ENCODE data around the gene C21orf91. TPM values are rescaled to one million over a fixed set of nuclear protein-coding genes. Genes with fewer than 3 reads are reported as not detected.

C21orf91 gene
- total and polyA plus RNA-seq, 4 donors, result 1.8 to 7.2 (median 4.4) TPM

DNA sequence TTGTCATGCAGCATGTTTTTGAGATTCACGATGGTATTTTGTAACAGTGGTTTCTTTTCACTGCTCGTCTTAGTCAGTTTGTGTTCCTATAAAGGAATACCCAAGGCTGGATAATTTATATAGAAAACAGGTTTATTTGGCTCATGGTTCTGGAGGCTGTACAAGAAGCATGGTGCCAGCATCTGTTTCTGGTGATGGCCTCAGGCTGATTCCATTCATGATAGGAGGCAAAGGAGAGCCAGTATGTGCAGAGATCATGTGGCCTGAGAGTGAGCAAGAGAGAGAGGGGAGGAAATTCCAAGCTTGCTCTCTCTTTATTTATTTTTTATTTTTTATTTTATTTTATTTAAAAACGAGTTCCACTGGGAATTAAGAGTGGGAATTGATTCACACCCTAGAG is 2.0 kb upstream of the C21orf91 start:
- WGBS, result 90% methylated on average over 3 of the region's 3 CpGs
- DNase-seq (ENCODE audit: low spot score), result no peak
- Histone ChIP-seq H3K4me3 (ENCODE audit: low read depth in 1 of 3, low read length in 3 of 3) (no peak overlapping the region), H3K27me3 (ENCODE audit: control insufficient read depth in 4 of 4, insufficient read depth in 4 of 4, low read length in 3 of 4) (no peaks in the 10 kb centered on the region), H3K9ac (ENCODE audit: low read depth in 1 of 2, low read length in 2 of 2) (no peak overlapping the region), H3K36me3 (ENCODE audit: control insufficient read depth in 4 of 4, insufficient read depth in 3 of 4, low read depth in 1 of 4, low read length in 3 of 4) (no peaks in the 10 kb centered on the region), H3K27ac (ENCODE audit: low read depth in 1 of 2, low read length in 2 of 2) (no peak overlapping the region), H3K4me1 (ENCODE audit: control insufficient read depth in 4 of 4, insufficient read depth in 4 of 4, low read length in 3 of 4) (peaks cover 0 to 14% (median 3%) of the 10 kb centered on the region in 4 donors), H3K9me3 (ENCODE audit: control insufficient read depth in 4 of 4, low read length in 3 of 4) (no peaks in the 10 kb centered on the region)
- TF ChIP-seq, protein P1, sequence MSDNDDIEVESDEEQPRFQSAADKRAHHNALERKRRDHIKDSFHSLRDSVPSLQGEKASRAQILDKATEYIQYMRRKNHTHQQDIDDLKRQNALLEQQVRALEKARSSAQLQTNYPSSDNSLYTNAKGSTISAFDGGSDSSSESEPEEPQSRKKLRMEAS (IDR thresholded peaks at IDR 0.05), result no peak
- TF ChIP-seq YY1 (IDR thresholded peaks at IDR 0.05) (no peak), RXRA (IDR thresholded peaks at IDR 0.05) (no peak), FOXA2 (IDR thresholded peaks at IDR 0.05) (no peak), EGR1 (IDR thresholded peaks at IDR 0.05; ENCODE audit: low read depth in 2 of 2) (no peak), FOXA1 (IDR thresholded peaks at IDR 0.05) (no peak), HNF4G (IDR thresholded peaks at IDR 0.05) (no peak), GABPA (IDR thresholded peaks at IDR 0.05 in 1 of 2, conservative IDR thresholded peaks at IDR 0.05 in 1 of 2) (no peak), JUND (IDR thresholded peaks at IDR 0.05) (no peak), SP1 (IDR thresholded peaks at IDR 0.05) (no peak), RAD21 (IDR thresholded peaks at IDR 0.05) (no peak), CTCF (IDR thresholded peaks at IDR 0.05; ENCODE audit: low read depth, low read length, missing input control) (no peak), HNF4A (conservative IDR thresholded peaks at IDR 0.05) (no peak), NR2F2 (IDR thresholded peaks at IDR 0.05) (no peak), TAF1 (conservative IDR thresholded peaks at IDR 0.05) (no peak)
- TF ChIP-seq, protein P2, sequence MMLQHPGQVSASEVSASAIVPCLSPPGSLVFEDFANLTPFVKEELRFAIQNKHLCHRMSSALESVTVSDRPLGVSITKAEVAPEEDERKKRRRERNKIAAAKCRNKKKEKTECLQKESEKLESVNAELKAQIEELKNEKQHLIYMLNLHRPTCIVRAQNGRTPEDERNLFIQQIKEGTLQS (IDR thresholded peaks at IDR 0.05), result no peak
- TF ChIP-seq, protein P3, sequence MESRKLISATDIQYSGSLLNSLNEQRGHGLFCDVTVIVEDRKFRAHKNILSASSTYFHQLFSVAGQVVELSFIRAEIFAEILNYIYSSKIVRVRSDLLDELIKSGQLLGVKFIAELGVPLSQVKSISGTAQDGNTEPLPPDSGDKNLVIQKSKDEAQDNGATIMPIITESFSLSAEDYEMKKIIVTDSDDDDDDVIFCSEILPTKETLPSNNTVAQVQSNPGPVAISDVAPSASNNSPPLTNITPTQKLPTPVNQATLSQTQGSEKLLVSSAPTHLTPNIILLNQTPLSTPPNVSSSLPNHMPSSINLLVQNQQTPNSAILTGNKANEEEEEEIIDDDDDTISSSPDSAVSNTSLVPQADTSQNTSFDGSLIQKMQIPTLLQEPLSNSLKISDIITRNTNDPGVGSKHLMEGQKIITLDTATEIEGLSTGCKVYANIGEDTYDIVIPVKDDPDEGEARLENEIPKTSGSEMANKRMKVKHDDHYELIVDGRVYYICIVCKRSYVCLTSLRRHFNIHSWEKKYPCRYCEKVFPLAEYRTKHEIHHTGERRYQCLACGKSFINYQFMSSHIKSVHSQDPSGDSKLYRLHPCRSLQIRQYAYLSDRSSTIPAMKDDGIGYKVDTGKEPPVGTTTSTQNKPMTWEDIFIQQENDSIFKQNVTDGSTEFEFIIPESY (IDR thresholded peaks at IDR 0.05), result no peak
- TF ChIP-seq, protein P4, sequence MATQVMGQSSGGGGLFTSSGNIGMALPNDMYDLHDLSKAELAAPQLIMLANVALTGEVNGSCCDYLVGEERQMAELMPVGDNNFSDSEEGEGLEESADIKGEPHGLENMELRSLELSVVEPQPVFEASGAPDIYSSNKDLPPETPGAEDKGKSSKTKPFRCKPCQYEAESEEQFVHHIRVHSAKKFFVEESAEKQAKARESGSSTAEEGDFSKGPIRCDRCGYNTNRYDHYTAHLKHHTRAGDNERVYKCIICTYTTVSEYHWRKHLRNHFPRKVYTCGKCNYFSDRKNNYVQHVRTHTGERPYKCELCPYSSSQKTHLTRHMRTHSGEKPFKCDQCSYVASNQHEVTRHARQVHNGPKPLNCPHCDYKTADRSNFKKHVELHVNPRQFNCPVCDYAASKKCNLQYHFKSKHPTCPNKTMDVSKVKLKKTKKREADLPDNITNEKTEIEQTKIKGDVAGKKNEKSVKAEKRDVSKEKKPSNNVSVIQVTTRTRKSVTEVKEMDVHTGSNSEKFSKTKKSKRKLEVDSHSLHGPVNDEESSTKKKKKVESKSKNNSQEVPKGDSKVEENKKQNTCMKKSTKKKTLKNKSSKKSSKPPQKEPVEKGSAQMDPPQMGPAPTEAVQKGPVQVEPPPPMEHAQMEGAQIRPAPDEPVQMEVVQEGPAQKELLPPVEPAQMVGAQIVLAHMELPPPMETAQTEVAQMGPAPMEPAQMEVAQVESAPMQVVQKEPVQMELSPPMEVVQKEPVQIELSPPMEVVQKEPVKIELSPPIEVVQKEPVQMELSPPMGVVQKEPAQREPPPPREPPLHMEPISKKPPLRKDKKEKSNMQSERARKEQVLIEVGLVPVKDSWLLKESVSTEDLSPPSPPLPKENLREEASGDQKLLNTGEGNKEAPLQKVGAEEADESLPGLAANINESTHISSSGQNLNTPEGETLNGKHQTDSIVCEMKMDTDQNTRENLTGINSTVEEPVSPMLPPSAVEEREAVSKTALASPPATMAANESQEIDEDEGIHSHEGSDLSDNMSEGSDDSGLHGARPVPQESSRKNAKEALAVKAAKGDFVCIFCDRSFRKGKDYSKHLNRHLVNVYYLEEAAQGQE (IDR thresholded peaks at IDR 0.05), result no peak

Measured in liver (tissue), 9 donors.